HT1080 (cell line): ENCODE data around the gene CHD2. TPM values are rescaled to one million over a fixed set of nuclear protein-coding genes. Genes with fewer than 3 reads are reported as not detected.
"Not testable (repeated sequence)": the region's sequence is repeated elsewhere in the genome, so short reads cannot be mapped to it uniquely, and the experiment has no call there.

ENCODE experiments used
- DNase-seq: peaks from one replicate; pipeline ENCODE4 v3.0.0-alpha.2; 2015; ENCODE audit warnings: low read depth
- total RNA-seq: library from RNA; depleted of rRNA; stranded (reverse); fragments of >200 nt; shearing (Covaris generic); gene quantifications from 2 replicates; pipeline ENCODE4 v1.2.3, GENCODE V29; 2014

CHD2 gene
- total RNA-seq, 1 experiment from 2014 or later = 28.1 TPM

- no peak for DNase-seq
Observed at GRCh38 chr15:92906020-92906419, 5.9 kb downstream of the CHD2 start.

DNA sequence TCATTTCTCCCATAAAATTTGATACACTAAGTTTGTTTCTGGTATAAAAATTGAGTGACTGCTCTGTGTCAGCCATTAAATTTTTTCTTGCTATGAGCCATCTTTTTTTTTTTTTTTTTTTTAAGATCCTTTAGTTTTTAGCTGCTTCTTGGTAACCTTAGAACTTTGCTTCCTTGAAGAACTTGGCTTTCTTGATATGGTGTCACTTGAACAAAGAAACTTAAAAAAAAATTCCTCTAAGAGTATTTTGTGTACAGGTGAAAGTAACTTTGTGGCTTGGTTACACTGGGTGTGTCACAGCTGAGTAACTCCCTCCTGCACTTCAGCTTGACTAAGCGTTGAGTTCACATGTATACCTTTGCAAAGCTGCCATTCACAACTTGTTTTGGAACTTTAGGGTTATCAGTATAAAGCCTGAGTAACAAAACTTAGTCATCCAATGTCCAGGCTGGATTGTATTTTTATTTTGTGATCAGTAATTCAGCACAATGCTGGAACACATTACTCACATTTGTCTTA, 6.5 kb downstream of the CHD2 start:
- peak; percentile 85 for DNase-seq

DNA sequence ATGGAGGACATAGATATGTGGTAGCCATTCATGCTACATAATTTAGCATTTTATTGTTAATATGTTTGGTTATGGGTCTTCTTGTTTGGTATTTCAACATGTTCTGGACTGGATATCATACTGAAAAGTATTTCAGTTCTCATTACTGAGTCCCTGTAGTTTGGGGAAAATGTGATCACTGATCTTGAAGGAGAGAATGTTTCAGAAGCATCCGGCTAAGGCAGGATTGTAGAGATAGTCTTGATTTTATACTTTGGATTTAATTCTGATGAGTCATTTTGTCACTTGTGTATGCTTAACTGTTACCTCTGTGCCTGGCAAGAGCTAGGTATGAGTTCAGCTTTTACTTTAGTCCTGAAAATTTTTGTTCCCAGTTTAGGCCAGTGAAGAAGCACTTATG, 7.1 kb downstream of the CHD2 start:
- peak; percentile 57 for DNase-seq

- DNase-seq = peak; percentile 94
Observed at GRCh38 chr15:92907896-92908712, 8.0 kb downstream of the CHD2 start.

DNA sequence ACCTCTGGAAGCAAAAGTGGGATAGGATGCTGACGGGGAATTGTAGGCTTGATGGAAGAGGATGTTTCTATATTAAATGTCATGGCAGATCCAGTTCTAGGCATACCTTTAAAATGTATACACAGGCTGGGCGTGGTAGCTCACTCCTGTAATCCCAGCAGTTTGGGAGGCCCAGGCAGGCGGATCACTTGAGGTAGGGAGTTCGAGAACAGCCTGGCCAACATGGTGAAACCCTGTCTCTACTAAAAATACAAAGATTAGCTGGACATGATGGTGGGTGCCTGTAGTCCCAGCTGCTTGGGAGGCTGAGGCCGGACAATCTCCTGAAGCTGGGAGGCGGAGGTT, 8.6 kb downstream of the CHD2 start:
- DNase-seq = no peak

DNA sequence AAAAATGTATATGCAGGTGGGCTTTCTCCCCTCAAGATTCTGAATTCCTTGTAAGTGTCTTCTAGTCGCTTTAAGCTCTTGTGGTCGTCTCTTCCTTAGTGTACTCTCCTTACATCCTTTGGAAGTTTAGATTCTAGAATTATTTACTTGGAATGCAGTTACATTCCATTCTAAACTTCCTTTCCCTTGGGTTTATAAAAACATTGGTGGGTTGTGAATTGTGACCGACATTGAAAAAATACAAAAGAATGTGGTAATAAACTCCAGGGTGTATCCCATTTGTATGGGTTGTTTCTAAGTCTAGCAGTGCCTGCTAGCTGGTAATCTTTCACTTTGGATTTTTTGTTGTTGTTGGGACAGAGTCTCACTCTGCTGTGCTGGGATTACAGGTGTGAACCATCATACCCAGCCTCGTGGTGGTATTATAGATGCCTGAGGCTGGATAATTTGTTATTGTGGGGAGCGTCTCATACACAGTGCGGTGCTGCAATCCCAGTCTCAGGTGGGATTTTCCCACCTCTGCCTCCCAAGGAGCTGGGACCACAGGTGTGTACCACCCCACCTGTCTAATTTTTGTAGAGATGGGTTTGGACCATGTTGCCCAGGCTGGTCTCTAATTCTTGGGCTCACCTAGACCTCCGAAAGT, 9.1 kb downstream of the CHD2 start:
- DNase-seq = peak; percentile 35

DNA sequence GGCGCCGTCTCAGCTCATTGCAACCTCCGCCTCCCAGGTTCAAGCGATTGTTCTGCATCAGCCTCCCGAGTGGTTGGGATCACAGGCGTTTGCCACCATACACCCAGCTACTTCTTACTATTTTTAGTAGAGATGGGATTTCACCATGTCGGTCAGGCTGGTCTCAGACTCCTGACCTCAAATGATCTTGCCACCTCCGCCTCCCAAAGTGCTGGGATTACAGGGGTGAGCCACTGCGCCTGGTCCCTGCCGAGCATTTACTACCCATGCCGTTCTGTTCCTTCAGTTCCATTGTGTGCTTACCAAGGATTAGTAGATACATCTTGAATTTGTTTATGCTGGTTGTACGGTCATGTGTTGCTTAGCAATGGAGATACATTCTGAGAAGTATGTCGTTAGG, 10.3 kb downstream of the CHD2 start:
- no peak for DNase-seq

DNA sequence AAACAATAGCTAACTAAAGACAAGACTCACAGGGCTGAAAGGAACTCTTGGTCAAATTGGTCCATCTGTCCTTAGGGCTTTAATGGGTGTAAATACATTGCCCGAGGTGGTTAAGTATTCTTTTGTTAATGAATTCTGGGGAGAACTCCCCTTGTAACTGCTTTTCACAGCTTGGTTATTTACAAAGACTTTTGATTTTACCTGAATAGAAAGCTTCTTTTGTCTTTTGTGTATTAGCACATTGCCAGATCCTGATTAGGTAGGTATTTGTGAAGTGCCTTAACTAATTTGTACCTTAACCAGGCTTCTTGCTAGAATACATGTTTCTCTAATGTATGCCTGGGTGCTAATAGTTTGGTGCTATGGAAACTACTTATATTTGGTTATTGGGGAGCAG, 14.0 kb downstream of the CHD2 start:
- DNase-seq = no peak

- DNase-seq = peak; percentile 31
Observed at GRCh38 chr15:92914768-92915221, 14.7 kb downstream of the CHD2 start.

DNA sequence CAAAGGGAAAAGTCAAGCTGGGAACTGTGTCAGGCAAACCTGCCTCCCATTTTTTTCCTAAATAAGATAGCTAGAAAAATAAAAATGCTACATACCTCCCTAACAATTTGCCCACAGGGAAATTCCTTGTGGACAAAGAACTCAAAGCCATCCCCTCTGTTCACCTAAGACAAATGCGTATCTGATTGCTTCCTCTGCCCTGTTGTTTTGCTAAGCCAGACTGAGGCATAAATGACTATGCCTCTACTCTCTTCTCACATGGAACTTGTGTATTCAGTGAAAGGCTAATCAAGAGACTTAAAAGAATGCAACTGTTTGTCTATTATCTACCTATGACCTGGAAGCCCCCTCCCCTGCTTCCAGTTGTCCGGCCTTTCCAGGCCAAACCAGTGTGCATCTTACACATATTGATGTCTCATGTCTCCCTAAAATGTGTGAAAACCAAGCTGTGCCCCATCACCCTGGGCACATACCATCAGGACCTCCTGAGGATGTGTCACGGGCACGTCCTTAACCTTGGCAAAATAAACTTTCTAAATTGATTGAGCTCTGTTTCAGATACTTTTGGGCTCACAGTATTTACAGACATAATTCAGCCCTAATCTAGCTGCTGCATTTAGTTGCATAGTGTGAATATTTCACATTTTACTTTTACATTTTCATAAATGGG, 15.8 kb downstream of the CHD2 start:
- DNase-seq = no peak

DNA sequence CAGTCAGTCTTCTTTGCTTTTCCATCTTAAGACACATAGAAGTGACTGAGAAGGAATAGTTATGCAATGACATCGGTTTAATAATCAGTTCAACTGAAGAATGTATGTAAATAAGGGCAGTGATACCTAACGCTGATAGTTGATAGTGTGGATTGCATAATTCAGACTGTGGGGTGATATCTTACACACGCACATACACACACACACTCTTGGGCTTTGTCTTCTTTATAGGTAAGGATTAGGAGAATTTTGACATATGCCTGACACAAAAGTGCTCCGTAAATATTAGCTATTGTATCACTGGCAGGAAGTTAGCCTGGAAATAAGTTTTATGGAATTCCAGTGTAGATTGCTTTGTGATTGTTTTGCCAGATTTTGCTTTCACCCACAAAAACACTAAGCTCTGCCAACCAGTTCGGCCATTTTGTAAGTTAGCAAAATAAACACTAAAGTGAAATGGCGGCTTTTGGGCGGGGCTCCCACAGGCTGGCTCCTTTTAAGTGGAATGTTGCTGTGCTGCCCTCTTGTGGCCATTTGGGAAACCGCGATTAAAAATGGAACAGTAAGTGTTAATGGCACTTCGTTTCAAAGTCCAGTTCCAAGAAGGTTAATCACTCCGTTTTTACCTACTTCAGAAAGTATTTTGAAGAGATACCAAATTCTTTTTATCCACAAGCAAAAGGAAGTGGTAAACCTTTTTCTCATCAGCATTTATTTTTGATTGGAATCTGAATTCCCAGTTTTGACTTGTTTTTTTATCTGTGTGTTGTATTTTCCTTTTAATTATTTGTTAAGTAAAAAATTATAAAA, 17.7 kb downstream of the CHD2 start:
- DNase-seq = peak; percentile 87

DNA sequence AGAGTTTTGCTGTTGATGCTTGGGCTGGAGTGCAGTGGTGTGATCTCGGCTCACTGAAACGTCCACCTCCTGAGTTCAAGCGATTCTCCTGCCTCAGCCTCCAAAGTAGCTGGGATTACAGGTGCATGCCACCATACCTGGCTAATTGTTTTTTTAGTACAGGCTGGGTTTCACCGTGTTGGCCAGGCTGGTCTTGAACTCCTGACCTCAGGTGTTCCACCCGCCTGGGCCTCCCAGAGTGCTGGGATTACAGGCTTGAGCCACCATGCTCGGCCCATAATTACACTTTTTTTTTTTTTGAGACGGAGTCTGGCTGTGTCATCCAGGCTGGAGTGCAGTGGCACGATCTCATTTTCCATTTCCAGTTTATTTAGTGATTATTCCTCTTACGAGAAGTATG, 18.8 kb downstream of the CHD2 start:
- DNase-seq = not testable (repeated sequence)

GRCh38 chr15:92920595-92921161, 20.6 kb downstream of the CHD2 start:
- no peak for DNase-seq

DNA sequence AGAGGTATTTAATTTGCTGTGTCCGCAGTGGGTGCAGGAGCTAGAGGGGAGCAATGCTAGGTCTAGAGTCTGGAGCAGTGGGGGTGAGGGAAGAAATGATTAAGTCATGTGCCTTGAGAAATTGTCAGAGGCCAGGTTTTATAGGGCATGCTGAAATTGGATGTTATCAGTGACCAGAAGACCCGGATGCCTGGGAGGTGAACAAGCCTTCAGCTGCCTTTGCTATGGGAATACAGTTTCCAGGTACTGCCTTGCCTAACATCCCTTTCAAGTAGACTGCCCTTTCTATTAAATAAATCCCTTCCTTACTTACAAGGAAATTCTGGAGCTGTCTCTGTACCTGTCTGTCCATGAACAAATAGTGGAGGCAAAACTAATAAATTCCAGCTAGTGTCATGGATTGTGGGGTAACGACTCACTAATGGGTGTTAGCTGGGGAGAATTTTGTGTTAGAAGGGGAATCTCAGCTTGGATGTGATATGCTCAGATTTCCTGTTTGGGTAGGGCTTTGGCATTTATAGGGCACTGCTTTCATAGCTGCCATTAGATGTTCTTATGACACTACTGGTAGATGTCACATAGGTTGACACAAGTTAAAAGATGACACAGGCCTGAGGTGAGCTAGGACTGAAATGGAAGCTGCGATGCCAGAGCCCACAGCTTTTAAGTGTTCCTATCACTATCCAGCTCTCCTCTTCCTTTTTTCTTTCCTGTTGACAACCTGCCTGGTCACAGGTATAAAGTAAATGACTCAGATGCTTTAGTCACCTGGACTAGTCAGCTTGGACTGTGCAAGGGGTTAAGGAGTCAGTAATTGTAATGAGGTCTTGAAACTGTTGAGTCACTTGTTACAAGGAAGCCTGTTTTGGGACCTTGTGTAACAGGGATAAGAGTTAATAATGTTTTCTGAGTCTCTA, 21.3 kb downstream of the CHD2 start:
- peak; percentile 67 for DNase-seq

- DNase-seq = no peak
Observed at GRCh38 chr15:92922418-92923002, 22.4 kb downstream of the CHD2 start.

GRCh38 chr15:92924216-92924615, 24.1 kb downstream of the CHD2 start:
- no peak for DNase-seq

DNA sequence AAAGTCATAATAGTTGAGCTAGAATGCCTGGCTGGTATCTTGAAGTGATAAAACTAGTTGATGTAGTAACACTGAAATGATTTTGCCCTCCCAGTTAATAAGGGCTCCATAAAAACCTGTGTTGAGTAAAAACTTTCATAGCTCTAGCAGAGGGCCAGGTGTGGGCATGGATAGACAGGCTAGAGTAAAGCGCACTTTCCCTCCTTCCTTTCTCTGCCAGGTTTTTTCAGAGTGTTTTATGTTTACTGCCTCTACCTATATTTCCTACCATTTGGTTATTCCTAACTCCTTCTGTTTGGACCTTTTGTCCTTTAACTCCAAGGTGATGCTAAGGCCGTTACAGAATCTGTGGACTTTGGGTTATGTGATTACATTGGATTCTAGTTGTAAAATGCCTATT, 25.3 kb downstream of the CHD2 start:
- DNase-seq = no peak

GRCh38 chr15:92928225-92928750, 28.2 kb downstream of the CHD2 start:
- DNase-seq = no peak

GRCh38 chr15:92929002-92929401, 28.9 kb downstream of the CHD2 start:
- no peak for DNase-seq
